Omental fat pad (tissue), 4 donors: Measurements from ENCODE around the gene PIK3R1. TPM values are rescaled to one million over a fixed set of nuclear protein-coding genes. Genes with fewer than 3 reads are reported as not detected.

ENCODE experiments used
- ATAC-seq: fragments of 150-250 bp; one replicate; pipeline ENCODE4 v1.9.1; 2016; ENCODE audit warnings: mild to moderate bottlenecking, moderate library complexity; ENCODE audit not compliant: low FRiP score
- DNase-seq: peaks from one replicate; pipeline ENCODE4 v3.0.0-alpha.2; 2019; ENCODE audit warnings: low spot score
- total RNA-seq, 4 donors: library from RNA; depleted of rRNA; stranded (reverse); fragments of >200 nt; gene quantifications; one replicate each; pipeline ENCODE4 v1.1.0, GENCODE V29; 2016
- TF ChIP-seq, protein P1 (sequence below), 3 donors: fragments of 450-650 bp; IDR thresholded peaks; one replicate each; pipeline ENCODE4 v1.5.1; 2016 to 2017; ENCODE audit warnings: antibody characterized with exemption in 3 of 3, mild to moderate bottlenecking in 3 of 3, moderate library complexity in 2 of 3

PIK3R1 gene
- total RNA-seq, 4 donors from 2014 or later, result 90.5 to 188 (median 148) TPM

- TF ChIP-seq, protein P1, sequence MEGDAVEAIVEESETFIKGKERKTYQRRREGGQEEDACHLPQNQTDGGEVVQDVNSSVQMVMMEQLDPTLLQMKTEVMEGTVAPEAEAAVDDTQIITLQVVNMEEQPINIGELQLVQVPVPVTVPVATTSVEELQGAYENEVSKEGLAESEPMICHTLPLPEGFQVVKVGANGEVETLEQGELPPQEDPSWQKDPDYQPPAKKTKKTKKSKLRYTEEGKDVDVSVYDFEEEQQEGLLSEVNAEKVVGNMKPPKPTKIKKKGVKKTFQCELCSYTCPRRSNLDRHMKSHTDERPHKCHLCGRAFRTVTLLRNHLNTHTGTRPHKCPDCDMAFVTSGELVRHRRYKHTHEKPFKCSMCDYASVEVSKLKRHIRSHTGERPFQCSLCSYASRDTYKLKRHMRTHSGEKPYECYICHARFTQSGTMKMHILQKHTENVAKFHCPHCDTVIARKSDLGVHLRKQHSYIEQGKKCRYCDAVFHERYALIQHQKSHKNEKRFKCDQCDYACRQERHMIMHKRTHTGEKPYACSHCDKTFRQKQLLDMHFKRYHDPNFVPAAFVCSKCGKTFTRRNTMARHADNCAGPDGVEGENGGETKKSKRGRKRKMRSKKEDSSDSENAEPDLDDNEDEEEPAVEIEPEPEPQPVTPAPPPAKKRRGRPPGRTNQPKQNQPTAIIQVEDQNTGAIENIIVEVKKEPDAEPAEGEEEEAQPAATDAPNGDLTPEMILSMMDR (IDR thresholded peaks at IDR 0.05), result no peak
Observed at GRCh38 chr5:68329554-68330255, 114.1 kb downstream of the PIK3R1 start.

DNA sequence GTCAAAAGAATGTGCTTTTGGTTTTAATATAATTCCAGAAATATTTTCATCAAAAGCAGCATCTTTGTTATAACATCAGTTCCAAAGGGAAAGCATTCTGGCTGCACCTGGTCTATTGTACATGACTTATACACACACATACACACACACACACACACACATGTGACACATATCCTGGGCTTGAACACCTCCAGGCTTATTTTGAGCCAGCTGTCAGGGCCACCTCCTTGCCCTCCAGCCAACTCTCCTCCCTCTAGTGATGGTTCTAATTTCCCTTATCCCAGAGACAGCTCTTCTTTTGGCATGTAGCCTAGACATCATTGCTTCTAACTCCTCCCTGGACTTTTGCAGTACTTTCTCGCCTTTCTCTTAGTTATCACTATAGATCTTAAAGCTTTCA lies 115.0 kb downstream of the PIK3R1 start:
- TF ChIP-seq, protein P1 (IDR thresholded peaks at IDR 0.05), result no peak
- ATAC-seq, result peak; percentile 43
- DNase-seq, result no peak

More at GRCh38 chr5:68329554-68330255, 114.1 kb downstream of the PIK3R1 start:
- ATAC-seq (peak; percentile 42), DNase-seq (no peak)

GRCh38 chr5:68331192-68332079 lies 115.9 kb downstream of the PIK3R1 start:
- no peak for ATAC-seq
- DNase-seq, result no peak
- TF ChIP-seq, protein P1 (IDR thresholded peaks at IDR 0.05), result no peak

GRCh38 chr5:68332080-68332451 lies 116.5 kb downstream of the PIK3R1 start:
- TF ChIP-seq, protein P1 (IDR thresholded peaks at IDR 0.05), result no peak
- ATAC-seq, result no peak
- DNase-seq, result no peak

- TF ChIP-seq, protein P1 (IDR thresholded peaks at IDR 0.05), result no peak
- DNase-seq (no peak), ATAC-seq (no peak)
Observed at GRCh38 chr5:68332556-68332955, 117.0 kb downstream of the PIK3R1 start.

- peak; percentile 42 for ATAC-seq
- no peak for DNase-seq
- TF ChIP-seq, protein P1 (IDR thresholded peaks at IDR 0.05), result no peak
Observed at GRCh38 chr5:68333649-68334552, 118.3 kb downstream of the PIK3R1 start.
